Dermis blood vessel endothelial cell (primary cell): Measurements from ENCODE around the gene THBS2. TPM values are rescaled to one million over a fixed set of nuclear protein-coding genes. Genes with fewer than 3 reads are reported as not detected.

ENCODE experiments used
- DNase-seq: peaks from one replicate; pipeline ENCODE4 v3.0.0; 2010
- total RNA-seq: library from RNA; depleted of rRNA; stranded (reverse); fragments of >200 nt; gene quantifications from 2 replicates; pipeline ENCODE4 v1.2.3, GENCODE V29; 2014

THBS2 gene
- total RNA-seq, 1 donor from 2014 or later, result 2.0 TPM

GRCh38 chr6:169229615-169230321 lies 23.9 kb downstream of the THBS2 start:
- no peak for DNase-seq

- no peak for DNase-seq
Measured at GRCh38 chr6:169227116-169227515, 26.5 kb downstream of the THBS2 start.

- no peak for DNase-seq
Measured at GRCh38 chr6:169225887-169226286, 27.8 kb downstream of the THBS2 start.

GRCh38 chr6:169225131-169225576 lies 28.5 kb downstream of the THBS2 start:
- no peak for DNase-seq

GRCh38 chr6:169224716-169225115 lies 28.9 kb downstream of the THBS2 start:
- DNase-seq, result no peak

GRCh38 chr6:169224185-169224695 lies 29.4 kb downstream of the THBS2 start:
- DNase-seq, result no peak

GRCh38 chr6:169223006-169223405 lies 30.6 kb downstream of the THBS2 start:
- DNase-seq, result no peak

GRCh38 chr6:169222126-169222525 lies 31.5 kb downstream of the THBS2 start:
- DNase-seq, result no peak

GRCh38 chr6:169221264-169221663 lies 32.4 kb downstream of the THBS2 start:
- no peak for DNase-seq

GRCh38 chr6:169220068-169220964 lies 33.3 kb downstream of the THBS2 start:
- DNase-seq, result no peak

GRCh38 chr6:169217972-169218371 lies 35.7 kb downstream of the THBS2 start:
- no peak for DNase-seq

GRCh38 chr6:169216830-169217229 lies 36.8 kb downstream of the THBS2 start:
- no peak for DNase-seq

GRCh38 chr6:169215201-169215681 lies 38.4 kb downstream of the THBS2 start:
- no peak for DNase-seq

GRCh38 chr6:169214789-169215188 lies 38.9 kb downstream of the THBS2 start:
- DNase-seq, result peak; percentile 8

- no peak for DNase-seq
Measured at GRCh38 chr6:169213814-169214520, 39.7 kb downstream of the THBS2 start.

- DNase-seq, result peak; percentile 92
Measured at GRCh38 chr6:169212897-169213813, 40.5 kb downstream of the THBS2 start.

GRCh38 chr6:169212436-169212835 lies 41.2 kb downstream of the THBS2 start:
- DNase-seq, result peak; percentile 35

GRCh38 chr6:169211881-169212280 lies 41.8 kb downstream of the THBS2 start:
- DNase-seq, result no peak

GRCh38 chr6:169210611-169211010 lies 43.0 kb downstream of the THBS2 start:
- DNase-seq, result no peak

- no peak for DNase-seq
Measured at GRCh38 chr6:169208011-169208410, 45.6 kb downstream of the THBS2 start.

- DNase-seq, result no peak
Measured at GRCh38 chr6:169207482-169207881, 46.2 kb downstream of the THBS2 start.
